Measurements from ENCODE around the gene NHSL2. TPM values are rescaled to one million over a fixed set of nuclear protein-coding genes. Genes with fewer than 3 reads are reported as not detected.

The NHSL2 gene
- total RNA-seq, 1 experiment from 2014 or later: 0.36 TPM

DNA sequence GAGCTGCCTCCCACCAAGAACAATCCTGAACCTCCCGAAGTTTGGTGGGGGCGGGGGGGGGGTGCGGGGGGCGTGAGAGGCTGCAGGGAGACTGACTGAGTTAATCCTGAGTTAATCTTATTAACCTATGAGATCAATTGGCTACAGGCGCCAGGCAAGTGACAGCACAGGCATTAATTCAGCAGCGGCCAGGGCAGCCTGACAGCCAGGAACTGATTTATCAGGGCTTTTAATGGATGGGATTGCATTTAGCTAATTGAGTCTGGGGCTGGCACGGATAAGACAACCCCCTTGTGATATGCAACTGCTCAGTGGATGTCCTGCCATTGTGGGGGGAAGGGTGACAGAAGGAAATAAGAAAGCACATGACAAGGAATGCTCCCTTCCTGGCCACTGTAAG, 204.7 kb downstream of the NHSL2 start:
- Histone ChIP-seq H3K9me3 (ENCODE audit: control insufficient read depth, insufficient read depth, low read depth, low read length) (no peaks in the 10 kb centered on the region), H3K4me1 (ENCODE audit: control insufficient read depth, insufficient read depth, low read length) (no peaks in the 10 kb centered on the region), H3K36me3 (ENCODE audit: control insufficient read depth, insufficient read depth, low read length) (no peaks in the 10 kb centered on the region), H3K27ac (ENCODE audit: low read length) (no peak overlapping the region), H3K27me3 (ENCODE audit: control insufficient read depth, insufficient read depth, low read length) (no peaks in the 10 kb centered on the region), H3K4me3 (ENCODE audit: low read depth in 2 of 2, low read length in 2 of 2) (no peak overlapping the region)
- DNase-seq (ENCODE audit: low read depth, low spot score): no peak
- intact Hi-C loops (cut with micrococcal nuclease; ENCODE audit: unreplicated experiment): no loop called here
- no peak for ATAC-seq
- BruUV-seq (replicated peaks): no TSS peak
- CTCF ChIA-PET: no interaction called here
- TF ChIP-seq SIN3A (IDR thresholded peaks at IDR 0.05; ENCODE audit: borderline replicate concordance, insufficient read depth, low read depth, low read length): no peak
- no peak for TF ChIP-seq TCF7L2 (IDR thresholded peaks at IDR 0.05; ENCODE audit: low read depth, low read length)
- TF ChIP-seq, protein P1, sequence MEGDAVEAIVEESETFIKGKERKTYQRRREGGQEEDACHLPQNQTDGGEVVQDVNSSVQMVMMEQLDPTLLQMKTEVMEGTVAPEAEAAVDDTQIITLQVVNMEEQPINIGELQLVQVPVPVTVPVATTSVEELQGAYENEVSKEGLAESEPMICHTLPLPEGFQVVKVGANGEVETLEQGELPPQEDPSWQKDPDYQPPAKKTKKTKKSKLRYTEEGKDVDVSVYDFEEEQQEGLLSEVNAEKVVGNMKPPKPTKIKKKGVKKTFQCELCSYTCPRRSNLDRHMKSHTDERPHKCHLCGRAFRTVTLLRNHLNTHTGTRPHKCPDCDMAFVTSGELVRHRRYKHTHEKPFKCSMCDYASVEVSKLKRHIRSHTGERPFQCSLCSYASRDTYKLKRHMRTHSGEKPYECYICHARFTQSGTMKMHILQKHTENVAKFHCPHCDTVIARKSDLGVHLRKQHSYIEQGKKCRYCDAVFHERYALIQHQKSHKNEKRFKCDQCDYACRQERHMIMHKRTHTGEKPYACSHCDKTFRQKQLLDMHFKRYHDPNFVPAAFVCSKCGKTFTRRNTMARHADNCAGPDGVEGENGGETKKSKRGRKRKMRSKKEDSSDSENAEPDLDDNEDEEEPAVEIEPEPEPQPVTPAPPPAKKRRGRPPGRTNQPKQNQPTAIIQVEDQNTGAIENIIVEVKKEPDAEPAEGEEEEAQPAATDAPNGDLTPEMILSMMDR (IDR thresholded peaks at IDR 0.05): no peak
- no peak for TF ChIP-seq POLR2AphosphoS5 (IDR thresholded peaks at IDR 0.05; ENCODE audit: low read depth, low read length)
- TF ChIP-seq, protein P2, sequence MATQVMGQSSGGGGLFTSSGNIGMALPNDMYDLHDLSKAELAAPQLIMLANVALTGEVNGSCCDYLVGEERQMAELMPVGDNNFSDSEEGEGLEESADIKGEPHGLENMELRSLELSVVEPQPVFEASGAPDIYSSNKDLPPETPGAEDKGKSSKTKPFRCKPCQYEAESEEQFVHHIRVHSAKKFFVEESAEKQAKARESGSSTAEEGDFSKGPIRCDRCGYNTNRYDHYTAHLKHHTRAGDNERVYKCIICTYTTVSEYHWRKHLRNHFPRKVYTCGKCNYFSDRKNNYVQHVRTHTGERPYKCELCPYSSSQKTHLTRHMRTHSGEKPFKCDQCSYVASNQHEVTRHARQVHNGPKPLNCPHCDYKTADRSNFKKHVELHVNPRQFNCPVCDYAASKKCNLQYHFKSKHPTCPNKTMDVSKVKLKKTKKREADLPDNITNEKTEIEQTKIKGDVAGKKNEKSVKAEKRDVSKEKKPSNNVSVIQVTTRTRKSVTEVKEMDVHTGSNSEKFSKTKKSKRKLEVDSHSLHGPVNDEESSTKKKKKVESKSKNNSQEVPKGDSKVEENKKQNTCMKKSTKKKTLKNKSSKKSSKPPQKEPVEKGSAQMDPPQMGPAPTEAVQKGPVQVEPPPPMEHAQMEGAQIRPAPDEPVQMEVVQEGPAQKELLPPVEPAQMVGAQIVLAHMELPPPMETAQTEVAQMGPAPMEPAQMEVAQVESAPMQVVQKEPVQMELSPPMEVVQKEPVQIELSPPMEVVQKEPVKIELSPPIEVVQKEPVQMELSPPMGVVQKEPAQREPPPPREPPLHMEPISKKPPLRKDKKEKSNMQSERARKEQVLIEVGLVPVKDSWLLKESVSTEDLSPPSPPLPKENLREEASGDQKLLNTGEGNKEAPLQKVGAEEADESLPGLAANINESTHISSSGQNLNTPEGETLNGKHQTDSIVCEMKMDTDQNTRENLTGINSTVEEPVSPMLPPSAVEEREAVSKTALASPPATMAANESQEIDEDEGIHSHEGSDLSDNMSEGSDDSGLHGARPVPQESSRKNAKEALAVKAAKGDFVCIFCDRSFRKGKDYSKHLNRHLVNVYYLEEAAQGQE (IDR thresholded peaks at IDR 0.05; ENCODE audit: insufficient read depth in 1 of 2, low read depth in 2 of 2, low read length in 1 of 2): no peak
- in situ Hi-C loops (cut with HindIII; ENCODE audit: low pct_unique_long_range_greater_than_20kb, low sequenced_read_pairs): no loop called here
- POLR2A ChIA-PET: interaction anchor here (0.6 kb wide), 1 partner anchor 592 kb away, joined by 8 read pairs; no protein-coding TSS in a partner anchor

DNA sequence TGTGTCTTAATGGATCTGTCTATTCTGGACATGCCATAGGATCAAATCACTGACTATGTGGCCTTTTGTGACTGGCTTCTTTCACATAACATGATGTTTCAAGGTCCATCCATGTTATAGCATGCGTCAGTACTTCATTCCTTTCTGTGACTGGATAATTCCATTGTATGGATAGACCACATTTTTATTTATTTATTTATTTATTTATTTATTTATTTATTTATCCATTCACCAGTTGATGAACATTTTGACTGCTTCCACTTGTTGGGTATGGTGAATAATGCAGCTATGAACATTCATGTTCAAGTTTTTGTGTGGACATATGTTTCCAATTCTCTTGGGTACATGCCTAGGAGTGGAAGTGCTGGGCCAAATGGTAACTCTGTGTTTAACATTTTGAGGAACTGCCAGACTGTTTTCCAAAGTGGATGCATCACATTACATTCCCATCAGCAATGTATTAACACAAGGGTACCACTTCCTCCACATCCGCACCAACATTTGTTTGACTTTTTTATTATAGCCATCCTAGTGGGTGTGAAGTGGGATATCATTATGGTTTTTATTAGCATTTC, 207.1 kb downstream of the NHSL2 start:
- Histone ChIP-seq H3K27me3 (ENCODE audit: control insufficient read depth, insufficient read depth, low read length) (no peaks in the 10 kb centered on the region), H3K4me3 (ENCODE audit: low read depth in 2 of 2, low read length in 2 of 2) (no peak overlapping the region), H3K27ac (ENCODE audit: low read length) (no peak overlapping the region), H3K4me1 (ENCODE audit: control insufficient read depth, insufficient read depth, low read length) (no peaks in the 10 kb centered on the region), H3K9me3 (ENCODE audit: control insufficient read depth, insufficient read depth, low read depth, low read length) (no peaks in the 10 kb centered on the region), H3K36me3 (ENCODE audit: control insufficient read depth, insufficient read depth, low read length) (no peaks in the 10 kb centered on the region)
- DNase-seq (ENCODE audit: low read depth, low spot score): no peak
- no peak for ATAC-seq
- BruUV-seq (replicated peaks): no TSS peak
- ChIA-PET POLR2A (no interaction called here), CTCF (no interaction called here)
- no peak for TF ChIP-seq POLR2AphosphoS5 (IDR thresholded peaks at IDR 0.05; ENCODE audit: low read depth, low read length)
- TF ChIP-seq, protein P2 (IDR thresholded peaks at IDR 0.05; ENCODE audit: insufficient read depth in 1 of 2, low read depth in 2 of 2, low read length in 1 of 2): no peak
- TF ChIP-seq TCF7L2 (IDR thresholded peaks at IDR 0.05; ENCODE audit: low read depth, low read length): no peak
- TF ChIP-seq, protein P1 (IDR thresholded peaks at IDR 0.05): no peak
- TF ChIP-seq SIN3A (IDR thresholded peaks at IDR 0.05; ENCODE audit: borderline replicate concordance, insufficient read depth, low read depth, low read length): no peak
- intact Hi-C loops (cut with micrococcal nuclease; ENCODE audit: unreplicated experiment): no loop called here
- in situ Hi-C loops (cut with HindIII; ENCODE audit: low pct_unique_long_range_greater_than_20kb, low sequenced_read_pairs): no loop called here

Measured in Panc1 (cell line).